GM21528 (cell line): ENCODE measurements around the gene TNFAIP8L3.

Experiments
- ATAC-seq: cut with Tn5 transposase; IDR thresholded peaks from one replicate; pipeline ENCODE4 v1.9.1; 2021; ENCODE audit warnings: mild to moderate bottlenecking, moderate library complexity; ENCODE audit not compliant: unreplicated experiment, low FRiP score

Gene TNFAIP8L3

DNA sequence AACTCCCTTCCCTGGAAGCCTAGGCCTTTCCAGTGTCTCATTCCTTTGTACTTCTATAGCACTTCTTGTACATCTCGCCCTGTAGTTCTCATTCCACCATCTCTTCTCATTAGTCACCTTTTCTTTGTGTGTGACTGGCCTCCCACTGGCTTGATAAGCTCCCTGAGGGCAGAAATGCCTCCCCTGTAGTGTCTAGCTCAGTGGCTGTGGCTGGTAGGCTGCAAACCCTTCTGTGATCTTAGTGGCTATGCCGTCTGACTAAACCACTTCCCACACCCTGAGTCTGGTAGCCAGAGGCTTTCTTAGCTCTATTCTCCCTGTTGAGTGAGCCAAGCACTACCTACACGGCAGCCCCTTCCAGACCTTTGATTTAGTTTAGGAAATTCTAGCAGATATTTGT is 24.4 kb upstream of the TNFAIP8L3 start:
- no peak for ATAC-seq

DNA sequence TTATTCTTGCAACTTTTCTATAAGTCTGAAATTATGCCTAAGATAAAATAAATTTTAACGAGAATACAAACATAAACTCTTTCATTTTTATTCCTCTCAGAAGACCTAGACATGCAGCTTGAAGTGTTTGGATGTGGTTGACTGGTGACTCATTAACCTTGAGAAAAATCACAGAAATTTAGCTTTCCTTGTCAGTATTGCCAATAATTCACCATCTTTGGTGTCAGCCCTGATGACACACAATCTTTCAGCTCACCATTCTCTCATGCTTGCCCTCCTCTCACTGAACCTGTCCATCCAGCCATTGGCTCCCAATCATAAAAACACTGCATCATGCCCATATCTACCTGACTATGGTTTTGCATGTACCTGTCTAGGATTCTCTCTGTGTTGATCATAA is 22.6 kb upstream of the TNFAIP8L3 start:
- no peak for ATAC-seq

DNA sequence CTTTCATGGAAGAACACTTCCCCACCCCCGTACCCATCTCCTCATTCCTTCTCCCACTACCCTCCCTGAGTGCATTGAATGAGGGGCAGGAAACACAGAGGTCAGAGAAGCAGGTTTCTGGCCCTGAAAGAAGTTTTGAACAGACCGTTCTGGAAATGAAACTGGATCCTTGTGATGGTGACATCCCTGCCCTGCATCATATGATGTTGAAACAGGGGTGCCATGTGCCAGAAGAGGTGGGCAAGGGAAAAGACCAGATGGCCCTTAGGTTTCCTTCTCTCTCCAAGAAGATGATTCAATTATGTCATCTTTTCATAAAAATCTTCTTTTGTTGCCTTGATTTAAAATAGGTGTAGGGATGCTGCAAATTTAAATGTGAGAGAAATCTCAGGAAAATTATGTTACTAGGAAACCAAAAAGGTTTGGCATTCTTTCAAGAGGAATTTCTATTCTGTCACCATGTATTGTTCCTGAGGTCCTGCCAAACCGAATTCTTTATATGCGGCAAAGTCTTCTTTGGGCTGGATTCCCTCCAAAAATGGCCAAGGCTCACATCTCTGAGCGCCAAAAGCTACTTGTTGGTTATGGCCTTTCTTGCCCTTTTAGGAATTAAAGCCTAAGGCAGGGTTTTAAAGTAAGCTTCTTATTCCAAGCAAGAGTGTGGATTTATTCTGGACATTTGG is 19.9 kb upstream of the TNFAIP8L3 start:
- ATAC-seq, result no peak

DNA sequence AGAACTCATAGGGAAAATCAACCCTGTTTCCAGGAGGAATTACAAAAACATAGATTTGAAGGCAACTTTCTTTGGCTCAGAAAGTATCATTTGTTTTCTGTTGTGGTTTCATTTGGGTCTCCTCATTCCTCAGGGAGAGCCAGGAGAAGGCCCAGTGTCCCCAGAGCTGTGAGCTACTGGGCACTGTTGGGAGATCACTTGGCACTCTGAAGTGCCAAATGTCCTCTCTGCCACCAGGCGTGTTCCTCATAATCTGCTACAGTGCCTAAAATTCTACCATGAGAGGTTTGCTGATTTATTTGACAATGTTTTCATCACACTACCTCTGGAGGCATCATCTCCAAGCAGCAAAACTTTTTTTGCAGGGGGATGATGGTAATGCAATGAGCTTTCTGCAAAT is 17.4 kb upstream of the TNFAIP8L3 start:
- no peak for ATAC-seq

DNA sequence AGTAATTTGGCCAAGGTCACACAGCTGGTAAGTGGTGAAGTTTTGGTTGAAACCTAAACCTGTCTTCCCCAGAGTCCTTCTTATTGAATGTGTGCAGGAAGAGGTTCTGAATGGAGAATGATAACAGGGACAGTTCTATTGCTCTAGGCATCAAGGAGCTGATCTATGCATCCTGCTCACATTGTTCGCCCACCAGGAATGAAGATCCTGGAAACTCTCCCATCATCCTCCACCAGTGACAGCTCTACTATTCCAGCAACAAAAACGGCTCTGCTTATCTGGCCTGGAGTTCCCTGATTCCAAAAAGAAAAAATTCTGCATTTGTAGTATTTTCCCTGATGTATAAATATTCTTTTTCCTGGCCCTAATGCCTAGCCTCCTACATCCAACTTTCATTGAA is 16.4 kb upstream of the TNFAIP8L3 start:
- ATAC-seq, result no peak

DNA sequence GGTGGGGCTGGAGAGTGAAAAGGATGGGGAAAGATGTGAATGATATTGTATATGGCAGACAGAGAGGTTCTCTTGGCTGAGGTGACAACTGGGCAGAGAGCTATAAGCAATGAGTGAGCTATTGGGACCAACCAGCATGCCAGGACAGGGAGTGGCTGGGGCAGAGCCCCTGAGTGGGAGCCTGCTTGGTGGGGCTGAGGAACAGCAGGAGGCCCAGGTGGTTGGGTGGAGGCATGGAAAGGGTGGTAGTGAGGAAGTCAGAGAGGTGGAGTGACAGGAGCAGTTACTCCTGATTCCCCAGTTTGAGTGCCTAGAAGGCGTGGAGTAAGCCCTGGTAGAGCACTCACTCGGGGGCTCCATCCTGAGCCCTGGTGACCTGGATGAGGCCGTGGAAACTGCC is 15.5 kb upstream of the TNFAIP8L3 start:
- no peak for ATAC-seq

DNA sequence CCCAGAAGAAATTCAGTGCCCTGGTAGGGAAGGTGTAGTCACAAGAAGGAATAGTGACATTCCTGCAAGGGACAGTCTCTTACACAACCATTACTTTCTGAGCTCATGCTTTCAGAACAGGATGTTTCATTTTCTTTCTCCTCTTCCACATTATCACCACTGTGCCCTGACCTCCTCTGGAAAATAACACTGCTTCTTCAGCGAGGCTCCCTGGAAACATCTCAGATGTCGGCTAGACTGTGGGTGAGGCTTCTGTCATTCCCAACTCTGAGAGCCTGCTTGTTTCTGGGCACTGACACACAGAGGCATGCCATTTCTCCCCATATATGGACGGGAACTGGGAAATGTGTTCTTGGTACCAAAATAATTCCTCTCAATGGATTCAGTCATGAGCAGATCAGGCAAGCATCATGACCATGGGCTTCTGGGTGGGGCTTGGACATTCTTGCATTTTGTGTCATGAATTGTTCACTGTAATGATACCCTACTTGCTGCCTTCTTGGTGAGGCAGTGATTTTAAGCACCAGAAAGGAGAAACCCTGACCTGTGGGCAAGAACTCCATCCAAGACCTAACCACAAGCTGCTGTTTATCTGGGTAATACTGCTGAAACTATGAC is 14.3 kb upstream of the TNFAIP8L3 start:
- ATAC-seq, result no peak

DNA sequence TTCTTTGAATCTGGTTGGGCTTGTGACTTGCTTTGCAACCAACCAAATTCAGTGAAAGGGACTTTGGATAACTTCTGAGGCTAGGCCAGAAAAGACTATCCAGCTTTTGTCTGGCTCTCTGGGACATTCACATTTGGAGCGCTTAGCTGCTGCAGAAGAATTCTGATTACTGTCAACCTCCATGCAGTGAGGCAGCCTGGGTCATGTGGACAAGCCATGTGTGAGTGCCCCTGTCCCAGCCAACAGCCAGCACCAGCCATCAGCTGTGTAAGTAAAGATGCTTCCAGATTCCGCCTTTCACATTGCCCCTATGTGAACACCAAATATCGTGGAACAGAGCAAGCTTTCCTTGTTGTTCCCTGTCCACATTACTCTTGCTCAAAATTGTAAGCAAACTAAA is 12.9 kb upstream of the TNFAIP8L3 start:
- no peak for ATAC-seq

DNA sequence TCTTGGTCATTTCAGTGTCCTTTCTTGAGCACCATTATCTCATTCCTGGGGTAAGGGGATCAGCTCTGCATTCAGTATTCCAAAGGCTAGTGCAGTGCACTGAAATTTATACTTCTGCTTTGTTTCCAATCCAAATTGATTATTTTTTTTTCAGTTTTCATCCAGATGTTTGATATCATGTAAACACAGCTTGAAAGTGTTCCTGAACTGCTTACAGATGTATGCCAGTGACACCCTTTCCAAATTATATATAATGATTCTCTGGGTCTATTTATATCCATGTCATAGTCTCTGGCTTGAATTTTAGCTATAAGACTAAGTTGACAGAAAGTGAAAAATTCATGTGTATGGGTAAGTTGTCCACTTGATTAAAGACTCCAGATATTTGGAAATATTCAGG is 11.8 kb upstream of the TNFAIP8L3 start:
- no peak for ATAC-seq

DNA sequence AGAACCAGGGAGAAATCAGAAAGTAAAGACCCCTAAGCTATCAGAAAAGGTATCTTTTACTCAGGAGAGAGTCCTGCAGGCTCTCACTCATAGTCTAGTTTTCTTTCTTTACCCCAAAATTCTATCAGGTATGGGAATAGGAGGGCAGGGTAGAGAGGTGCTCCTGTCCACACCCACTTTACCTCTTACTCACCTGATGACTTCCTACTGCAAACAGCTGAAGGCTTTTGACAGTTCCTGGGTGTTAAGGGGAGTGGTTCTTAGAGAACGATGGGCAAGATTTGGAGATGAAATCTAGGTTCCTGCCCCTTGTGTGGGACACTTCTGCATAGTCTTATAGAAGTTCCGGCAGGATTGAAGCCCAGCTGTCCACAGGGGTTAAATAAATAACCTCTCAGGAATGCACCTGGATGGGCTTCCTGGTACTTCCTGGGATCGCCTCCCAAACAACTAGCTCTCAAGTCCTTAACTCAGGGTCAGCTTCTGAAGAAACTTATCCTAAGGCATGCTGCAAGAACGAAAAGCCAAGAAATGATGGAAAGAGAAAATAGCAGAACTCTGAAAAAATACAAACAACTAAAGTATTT is 10.8 kb upstream of the TNFAIP8L3 start:
- no peak for ATAC-seq

DNA sequence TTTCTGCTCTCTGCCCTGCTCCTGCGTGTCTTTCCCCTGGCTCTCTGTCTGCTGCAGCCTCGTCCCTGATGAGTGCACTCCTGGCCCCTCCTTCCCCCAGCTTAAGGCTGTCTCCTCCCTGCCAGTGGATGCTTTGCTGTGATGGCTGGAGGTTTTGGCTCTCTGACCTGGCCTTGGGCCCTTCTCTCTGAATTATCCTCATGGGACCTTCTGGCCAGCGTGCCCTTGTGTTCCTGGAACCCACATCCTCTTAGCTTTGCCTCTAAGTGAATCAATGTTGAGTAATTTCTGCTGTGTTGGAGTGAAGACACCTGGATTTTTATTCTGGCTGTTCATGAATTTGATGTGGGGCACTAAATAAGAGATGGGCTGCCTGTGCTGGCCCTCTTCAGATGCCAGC is 9.8 kb upstream of the TNFAIP8L3 start:
- no peak for ATAC-seq

DNA sequence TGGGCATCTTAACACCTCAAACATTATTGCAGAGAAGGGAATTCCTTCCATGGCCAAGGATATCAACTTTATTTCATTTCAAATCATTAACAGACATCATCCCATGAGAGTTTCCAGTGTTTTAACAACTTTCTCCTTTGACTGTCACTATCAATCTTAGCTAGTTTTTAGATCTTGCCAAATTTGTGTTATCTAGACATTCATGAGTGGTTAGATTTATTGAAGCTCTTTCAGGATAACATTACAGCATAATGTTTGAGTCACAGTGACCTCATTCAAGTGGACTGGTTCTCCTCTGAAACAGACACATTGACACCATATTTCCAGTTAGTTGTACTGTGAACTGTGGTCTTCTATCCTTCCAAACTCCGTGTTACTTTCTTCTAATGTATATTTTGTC is 8.6 kb upstream of the TNFAIP8L3 start:
- ATAC-seq, result no peak

DNA sequence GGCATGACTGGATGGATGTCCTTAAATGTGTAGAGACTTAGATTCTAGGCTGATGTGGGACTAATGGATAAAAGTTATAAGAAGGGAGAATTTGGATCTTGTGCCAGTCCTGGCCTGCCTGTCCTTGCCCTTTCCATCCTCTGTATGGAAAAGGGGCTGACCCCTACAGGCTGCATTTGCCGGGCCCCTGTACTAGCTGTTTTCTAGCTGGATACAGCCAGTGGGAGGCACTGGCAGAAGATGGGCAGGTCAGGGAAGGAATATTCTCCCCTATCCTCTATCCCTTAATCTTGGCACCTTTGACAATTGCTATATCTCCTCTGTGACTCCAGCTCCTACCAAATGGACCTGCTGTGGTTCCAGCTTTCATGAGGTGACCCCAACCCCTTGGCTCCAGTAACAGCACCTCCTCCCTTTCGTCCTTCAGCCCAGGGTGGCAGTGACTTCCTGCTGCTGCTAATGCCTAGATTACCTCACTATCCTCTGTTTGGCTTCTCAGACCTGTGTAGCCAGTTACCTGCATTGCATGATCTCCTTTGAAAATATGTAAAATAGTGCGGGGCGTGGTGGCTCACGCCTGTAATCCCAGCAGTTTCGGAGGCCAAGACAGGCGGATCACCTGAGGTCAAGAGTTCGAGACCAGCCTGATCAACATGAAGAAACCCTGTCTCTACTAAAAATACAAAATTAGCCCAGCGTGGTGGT is 6.2 kb upstream of the TNFAIP8L3 start:
- no peak for ATAC-seq

DNA sequence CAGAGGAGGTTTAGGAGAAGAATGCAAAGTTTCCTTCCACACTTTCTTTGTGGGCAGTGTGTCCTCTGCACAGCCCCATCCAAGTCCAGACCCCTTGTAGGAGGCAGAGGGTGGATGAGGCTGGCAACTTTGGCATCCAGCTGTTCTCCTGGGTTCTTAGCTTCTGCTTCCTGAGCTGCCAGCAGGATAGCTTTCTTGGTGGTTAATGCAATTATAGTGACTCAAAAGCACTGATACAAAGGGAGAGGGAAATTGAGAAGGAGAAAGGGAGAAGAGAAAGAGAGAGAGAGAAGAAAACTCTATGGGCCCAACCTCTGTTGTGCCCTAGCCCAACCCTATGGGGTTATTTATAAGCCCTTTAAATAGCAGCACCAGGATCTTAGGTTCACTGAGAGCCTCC is 4.5 kb upstream of the TNFAIP8L3 start:
- ATAC-seq, result no peak

DNA sequence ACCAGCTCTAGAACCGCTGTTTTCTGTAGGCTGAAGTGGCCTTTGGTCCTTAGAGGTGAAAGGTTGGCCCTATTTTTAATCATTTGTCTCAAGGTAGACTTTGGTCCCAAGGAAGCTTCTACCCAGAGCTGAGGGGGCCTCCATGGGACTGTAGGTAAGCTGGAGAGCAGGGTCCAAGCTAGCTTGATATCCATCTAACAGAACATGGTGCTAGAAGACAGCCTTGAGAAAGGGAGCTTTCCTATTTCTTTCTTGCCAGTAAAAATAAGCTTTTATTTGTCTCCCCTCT is 3.6 kb upstream of the TNFAIP8L3 start:
- ATAC-seq, result no peak

DNA sequence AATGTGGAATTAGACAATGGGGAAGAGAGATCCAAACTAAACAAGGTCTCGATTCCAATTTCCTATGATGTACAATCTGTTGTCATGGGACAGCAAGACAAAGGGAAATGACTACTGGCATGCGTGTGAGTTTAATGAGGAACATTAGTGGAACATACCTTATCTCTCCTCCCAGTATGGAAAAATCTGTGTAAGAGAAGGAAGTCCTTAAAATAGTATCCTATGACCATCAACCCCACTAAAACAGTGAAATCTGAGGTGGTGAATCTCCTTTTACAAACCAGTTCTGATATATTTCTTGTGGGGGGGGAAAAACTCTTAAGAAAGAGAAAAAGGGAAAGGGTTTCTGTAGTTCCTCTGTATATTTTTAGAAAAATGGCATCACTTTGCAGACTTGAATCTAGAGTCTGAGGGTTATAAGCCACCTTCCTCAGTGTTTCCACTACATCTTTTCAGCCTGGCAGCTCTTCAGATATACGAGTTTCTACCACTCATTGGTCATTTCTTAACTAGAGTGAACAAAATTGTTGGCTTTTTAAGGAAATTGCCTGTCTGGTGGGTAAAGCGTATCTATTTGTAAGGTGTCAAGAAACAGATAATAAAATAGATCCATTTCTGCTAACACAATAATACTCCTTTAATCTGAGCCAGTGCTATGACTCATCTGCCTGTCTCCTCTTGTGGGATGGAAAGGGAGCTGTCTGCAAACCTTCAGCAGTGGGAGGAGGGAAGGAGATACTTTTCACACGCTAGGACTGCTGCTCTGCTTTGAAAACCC is 3.0 kb upstream of the TNFAIP8L3 start:
- ATAC-seq, result no peak

DNA sequence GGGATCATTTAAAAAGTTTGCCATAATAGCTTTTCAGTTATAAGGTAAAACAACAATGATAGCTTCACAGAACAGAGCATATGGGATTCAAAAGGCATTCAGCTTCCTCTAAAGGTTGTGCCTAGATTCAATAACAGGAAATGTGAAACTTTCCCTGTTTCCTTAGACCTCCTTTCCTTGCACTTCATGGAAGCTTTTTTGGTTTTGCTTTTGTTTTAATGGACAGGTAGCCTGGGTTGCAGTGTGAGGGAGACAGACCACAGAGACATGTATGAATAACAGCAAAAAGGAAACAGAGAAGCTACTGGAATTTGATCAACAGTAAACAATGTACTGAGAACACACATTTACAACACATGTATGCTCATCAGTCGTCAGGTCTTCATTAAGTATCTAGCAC is 2.3 kb upstream of the TNFAIP8L3 start:
- no peak for ATAC-seq

DNA sequence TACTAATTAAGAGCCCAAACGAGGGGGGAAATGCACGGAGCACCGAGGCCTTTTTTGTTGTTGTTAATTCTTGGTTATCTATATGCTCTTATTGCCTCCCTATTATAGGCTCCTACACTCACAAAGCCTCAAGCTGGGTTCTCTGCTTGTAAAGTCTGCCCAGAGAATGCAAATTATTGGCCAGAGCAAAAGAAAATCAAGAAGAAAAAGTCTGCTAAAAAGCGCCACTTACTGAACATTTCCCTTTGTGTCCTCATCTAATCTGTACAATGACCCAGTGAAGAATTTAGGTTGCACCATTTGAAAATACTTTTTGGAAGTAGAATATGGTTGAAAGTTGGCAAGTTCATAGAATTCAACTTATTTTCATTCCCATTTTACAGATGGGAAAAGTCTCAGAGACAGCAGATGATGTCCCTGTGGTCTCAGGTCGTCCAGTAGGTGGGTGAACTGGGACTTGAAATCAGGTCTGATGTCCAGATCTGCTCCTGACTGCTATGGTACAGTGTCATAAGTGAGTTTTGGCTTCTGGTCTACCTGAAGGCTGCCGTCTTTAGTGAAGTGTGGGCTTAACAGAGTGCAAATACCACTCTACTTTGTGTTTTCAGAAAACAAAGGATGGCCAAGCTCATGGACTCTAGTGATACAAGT is 1.1 kb upstream of the TNFAIP8L3 start:
- ATAC-seq, result no peak

DNA sequence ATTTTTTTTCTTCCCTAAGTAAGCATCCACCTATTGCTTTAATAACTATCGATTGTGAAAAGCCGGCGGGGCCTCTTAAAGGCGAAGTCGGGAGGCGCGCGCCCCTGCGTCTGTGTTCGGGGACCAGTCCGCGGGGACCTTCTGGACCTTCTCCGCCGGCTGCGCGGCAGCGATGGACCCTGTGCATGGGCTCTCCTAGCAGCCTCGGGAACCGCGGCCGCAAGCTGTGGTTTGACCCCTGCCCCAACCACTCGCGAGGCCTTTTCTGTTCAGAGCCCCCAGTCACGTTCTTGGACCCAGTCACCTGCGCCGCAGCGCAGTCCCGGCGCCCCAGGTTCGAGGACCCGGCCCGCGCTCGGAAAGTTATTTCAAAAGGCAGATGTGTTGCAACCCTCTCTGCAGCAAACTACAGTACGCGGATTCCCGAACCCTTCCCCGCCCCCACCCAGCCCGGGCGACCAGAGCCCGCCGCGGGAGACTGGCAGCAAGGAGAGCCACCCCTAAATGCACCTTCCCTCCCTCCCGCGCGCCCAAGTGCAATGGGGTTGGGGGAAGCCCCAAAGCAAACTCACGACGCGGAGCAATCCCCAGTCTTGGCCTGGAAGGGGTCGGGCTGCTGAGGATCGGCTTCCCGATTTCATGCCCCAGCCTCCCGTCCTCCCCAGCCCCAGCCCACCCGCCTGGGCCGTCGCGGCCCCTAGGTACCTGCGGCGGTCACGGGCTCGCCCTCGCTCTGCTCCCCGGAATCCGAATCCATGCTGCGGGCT is 684 bp downstream of the TNFAIP8L3 start:
- ATAC-seq, result no peak

DNA sequence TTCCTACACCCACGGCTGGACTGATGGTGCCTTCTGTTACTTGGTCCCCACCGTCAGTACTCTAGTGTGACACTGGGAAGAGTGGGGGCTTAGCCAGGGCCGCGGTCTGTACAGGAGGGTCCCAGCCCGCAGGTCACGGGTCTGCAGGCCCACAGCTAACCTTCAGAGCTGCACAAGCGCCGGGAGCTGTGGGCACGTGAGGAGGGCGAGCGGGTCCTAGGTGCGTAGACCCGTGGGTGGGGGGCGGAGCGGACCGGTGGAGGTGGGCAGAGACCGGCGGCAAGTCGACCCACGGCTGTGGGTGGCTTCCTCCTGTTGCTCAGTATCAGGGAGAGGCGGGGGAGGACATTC is 1.2 kb downstream of the TNFAIP8L3 start:
- no peak for ATAC-seq
